GM12872 (cell line): ENCODE results near the gene AHCYL1.

Experiments used
- TF ChIP-seq, protein P1 (sequence below): IDR thresholded peaks from 3 replicates; pipeline ENCODE4 v1.5.1; 2011; ENCODE audit warnings: low read depth, mild to moderate bottlenecking, low read length, moderate library complexity; ENCODE audit not compliant: insufficient read depth

The AHCYL1 gene

DNA sequence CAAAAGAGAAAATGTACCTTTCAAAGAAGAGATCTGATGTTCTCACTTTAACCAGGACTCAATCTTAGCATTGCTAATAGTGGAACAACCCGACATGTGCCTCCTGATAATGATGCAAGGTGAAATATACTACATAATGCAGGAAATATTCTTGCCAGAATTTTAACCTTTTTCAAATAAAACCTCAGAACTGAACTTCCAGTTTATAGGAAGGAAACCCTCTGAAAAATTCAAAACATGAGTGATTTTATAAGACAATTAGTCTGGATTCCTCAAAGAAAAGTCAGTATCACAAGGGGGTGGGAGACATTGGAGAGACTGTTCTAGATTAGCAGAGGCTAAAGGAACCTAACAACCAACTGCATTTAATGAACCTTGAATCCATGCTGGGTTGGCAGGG, 18.1 kb downstream of the AHCYL1 start:
- TF ChIP-seq, protein P1, sequence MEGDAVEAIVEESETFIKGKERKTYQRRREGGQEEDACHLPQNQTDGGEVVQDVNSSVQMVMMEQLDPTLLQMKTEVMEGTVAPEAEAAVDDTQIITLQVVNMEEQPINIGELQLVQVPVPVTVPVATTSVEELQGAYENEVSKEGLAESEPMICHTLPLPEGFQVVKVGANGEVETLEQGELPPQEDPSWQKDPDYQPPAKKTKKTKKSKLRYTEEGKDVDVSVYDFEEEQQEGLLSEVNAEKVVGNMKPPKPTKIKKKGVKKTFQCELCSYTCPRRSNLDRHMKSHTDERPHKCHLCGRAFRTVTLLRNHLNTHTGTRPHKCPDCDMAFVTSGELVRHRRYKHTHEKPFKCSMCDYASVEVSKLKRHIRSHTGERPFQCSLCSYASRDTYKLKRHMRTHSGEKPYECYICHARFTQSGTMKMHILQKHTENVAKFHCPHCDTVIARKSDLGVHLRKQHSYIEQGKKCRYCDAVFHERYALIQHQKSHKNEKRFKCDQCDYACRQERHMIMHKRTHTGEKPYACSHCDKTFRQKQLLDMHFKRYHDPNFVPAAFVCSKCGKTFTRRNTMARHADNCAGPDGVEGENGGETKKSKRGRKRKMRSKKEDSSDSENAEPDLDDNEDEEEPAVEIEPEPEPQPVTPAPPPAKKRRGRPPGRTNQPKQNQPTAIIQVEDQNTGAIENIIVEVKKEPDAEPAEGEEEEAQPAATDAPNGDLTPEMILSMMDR = no peak

DNA sequence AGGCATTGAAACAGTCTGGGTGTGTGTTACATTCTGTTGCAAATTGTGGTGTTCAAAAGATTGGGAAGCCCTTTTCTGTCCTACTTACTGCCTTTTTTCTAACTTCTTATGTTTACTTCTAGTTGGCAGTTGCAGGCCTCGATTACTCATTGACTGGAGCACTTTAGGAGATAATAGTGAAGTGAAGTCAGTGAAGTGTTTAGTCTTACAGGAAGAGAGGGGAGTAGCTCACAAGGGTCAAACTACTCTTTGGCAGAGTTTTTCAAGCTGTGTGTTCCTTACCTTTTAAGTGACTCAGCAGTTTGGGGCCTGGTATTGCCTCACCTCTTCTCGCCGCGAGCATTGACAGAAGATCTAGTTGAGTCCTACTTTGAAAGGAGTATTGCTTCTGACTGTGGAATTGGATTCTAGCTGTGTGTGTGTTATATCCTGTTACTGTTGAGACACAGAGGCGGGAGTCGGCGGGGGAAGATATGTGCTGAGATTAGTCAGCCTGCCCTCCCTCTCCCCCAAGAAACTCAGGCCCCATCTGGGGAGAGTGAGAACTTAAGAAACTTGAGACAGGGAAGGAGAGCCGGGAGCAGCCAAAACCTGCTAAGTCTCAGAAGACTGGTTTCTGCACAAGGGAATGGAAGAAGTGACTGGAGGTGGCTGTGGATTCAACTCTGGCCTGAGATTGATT, 19.3 kb downstream of the AHCYL1 start:
- TF ChIP-seq, protein P1 = no peak

DNA sequence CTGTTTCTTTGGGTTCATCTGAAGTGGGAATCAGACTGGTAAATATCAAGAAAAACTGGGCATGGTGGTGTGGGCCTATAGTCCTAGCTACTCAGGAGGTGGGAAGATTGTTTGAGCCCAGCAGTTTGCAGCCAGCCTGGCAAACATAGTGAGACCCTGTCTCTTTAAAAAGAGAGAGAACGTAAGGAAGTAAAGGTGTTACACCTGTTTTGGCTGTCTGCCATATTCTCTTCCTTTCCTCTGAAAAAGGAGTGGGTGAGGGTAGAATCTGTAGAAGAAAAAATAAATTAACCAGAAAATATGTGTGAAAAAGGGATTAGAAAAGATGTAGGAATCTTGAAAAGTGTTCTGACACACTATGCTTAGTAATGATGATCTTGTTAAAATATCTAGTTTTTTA, 20.0 kb downstream of the AHCYL1 start:
- TF ChIP-seq, protein P1 = no peak

DNA sequence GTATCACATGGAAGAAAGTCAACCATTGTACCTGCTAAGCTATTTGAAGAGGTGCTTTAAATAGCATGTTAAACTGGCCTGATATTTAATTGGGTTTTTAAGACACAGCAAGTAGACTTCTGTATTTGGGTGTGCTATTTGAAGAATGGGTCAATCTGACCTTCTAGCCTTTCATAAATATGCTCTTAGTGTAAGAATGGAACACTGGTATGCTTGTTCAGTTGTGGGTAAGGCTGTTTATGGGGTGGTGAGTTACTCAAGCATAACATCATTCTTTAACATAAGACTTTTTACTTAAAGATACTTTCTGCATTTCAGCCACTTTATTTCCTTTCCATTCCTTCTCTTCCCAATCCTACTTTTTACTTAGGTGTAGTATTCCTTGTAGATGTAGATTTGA, 21.4 kb downstream of the AHCYL1 start:
- TF ChIP-seq, protein P1 = no peak

DNA sequence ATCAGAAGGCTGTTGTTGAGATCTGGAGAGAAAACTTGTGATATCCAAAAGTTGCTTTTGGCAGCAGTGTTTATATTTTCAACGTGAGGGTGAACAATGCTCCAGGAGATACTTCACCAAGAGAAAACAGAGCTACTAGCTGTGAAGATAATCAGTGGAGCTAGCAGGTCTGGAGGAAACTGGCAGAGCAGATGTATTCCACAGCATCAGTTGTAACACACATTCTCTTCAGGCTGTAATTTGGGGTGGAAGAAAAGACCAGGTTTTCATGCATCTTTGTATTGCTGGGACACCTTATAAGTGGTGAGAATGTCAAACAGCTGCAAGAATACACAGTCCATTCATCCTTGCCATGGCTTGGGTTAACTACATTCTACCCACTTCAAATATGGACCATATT, 22.0 kb downstream of the AHCYL1 start:
- TF ChIP-seq, protein P1 = no peak

DNA sequence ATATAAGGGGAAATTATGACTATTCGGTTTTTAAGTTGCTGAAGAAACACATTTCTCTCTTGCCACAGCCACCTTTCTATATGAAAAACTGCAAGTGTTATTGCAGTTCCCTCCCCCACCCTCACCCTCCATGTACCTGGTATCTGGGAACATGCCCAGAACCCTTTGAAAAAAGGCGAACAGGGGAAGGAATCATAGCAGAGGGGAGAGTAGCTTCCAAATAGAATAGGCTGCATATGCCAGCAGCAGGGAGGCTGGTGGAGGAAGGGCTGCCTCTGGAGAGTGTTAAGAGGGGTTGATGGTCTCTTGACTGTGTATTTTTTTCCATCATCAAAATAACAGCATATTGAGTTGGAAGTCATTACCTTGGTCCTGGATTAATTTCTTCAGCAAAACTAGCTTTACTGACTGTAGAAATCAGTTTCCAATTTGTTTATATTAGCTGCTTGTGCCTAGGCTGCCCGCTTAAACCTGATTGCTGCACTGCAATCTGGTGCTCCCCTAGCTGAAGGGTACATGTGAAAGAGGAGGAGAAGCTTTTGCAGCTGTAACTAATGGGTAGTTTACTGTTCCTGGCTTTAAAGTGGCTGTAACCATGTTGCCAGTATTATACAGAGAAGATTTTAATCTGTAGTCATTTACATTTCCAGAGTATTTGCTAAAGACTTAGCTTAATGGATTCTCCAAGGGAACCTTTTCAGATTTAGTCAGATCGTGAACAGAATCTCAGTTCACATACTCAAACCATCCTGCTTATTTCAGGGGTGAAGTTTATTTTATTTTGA, 22.7 kb downstream of the AHCYL1 start:
- TF ChIP-seq, protein P1 = no peak

DNA sequence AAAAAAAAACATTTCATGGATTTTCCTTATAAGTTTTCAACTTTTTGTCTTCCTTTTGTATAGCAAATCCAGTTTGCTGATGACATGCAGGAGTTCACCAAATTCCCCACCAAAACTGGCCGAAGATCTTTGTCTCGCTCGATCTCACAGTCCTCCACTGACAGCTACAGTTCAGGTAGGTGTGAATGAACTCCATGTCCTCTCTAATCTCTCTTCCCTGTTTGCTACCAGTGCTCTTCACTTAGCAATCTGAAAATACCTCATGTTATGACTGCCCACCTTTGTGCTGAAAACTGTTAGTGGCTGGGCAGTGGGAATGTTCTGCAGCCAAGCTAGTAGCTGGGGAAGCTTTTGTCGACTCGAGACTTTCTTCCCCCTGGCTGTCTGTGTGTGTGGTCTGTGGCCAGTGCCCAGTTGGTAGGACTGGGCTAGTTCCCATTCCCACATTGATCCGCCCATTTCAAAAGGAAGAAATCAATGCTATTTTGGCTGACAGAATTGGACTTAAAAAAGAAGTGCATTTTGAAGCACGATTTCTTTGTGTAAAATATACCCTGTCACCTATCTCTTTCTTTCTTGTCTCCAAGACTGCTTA, 24.5 kb downstream of the AHCYL1 start:
- TF ChIP-seq, protein P1 = no peak
